ENCODE data around the gene ZFAND3.

ZFAND3 gene

GRCh38 chr6:38004908-38005307 lies 185.4 kb downstream of the ZFAND3 start:
- DNase-seq (ENCODE audit: low read depth), result no peak

GRCh38 chr6:38011937-38012336 lies 192.4 kb downstream of the ZFAND3 start:
- no peak for DNase-seq (ENCODE audit: low read depth)

GRCh38 chr6:38012573-38012972 lies 193.0 kb downstream of the ZFAND3 start:
- DNase-seq (ENCODE audit: low read depth), result no peak

- DNase-seq (ENCODE audit: low read depth), result no peak
These were observed 195.8 kb downstream of the ZFAND3 start for GRCh38 chr6:38015341-38015740.

- DNase-seq (ENCODE audit: low read depth), result no peak
These were observed 197.3 kb downstream of the ZFAND3 start for GRCh38 chr6:38016824-38017223.

GRCh38 chr6:38018755-38019165 lies 199.2 kb downstream of the ZFAND3 start:
- DNase-seq (ENCODE audit: low read depth), result no peak

GRCh38 chr6:38020593-38020992 lies 201.1 kb downstream of the ZFAND3 start:
- DNase-seq (ENCODE audit: low read depth), result no peak

- DNase-seq (ENCODE audit: low read depth), result no peak
These were observed 201.5 kb downstream of the ZFAND3 start for GRCh38 chr6:38021029-38021428.

GRCh38 chr6:38021571-38021970 lies 202.0 kb downstream of the ZFAND3 start:
- no peak for DNase-seq (ENCODE audit: low read depth)

- no peak for DNase-seq (ENCODE audit: low read depth)
These were observed 203.2 kb downstream of the ZFAND3 start for GRCh38 chr6:38022688-38023087.

GRCh38 chr6:38024908-38025307 lies 205.4 kb downstream of the ZFAND3 start:
- no peak for DNase-seq (ENCODE audit: low read depth)

GRCh38 chr6:38025451-38025850 lies 205.9 kb downstream of the ZFAND3 start:
- no peak for DNase-seq (ENCODE audit: low read depth)

GRCh38 chr6:38027685-38028373 lies 208.3 kb downstream of the ZFAND3 start:
- DNase-seq (ENCODE audit: low read depth), result no peak

- DNase-seq (ENCODE audit: low read depth), result no peak
These were observed 210.9 kb downstream of the ZFAND3 start for GRCh38 chr6:38030380-38030779.

GRCh38 chr6:38032797-38033196 lies 213.3 kb downstream of the ZFAND3 start:
- no peak for DNase-seq (ENCODE audit: low read depth)

- DNase-seq (ENCODE audit: low read depth), result no peak
These were observed 214.0 kb downstream of the ZFAND3 start for GRCh38 chr6:38033442-38033982.

GRCh38 chr6:38034274-38034914 lies 214.9 kb downstream of the ZFAND3 start:
- DNase-seq (ENCODE audit: low read depth), result no peak

GRCh38 chr6:38035478-38035877 lies 216.0 kb downstream of the ZFAND3 start:
- no peak for DNase-seq (ENCODE audit: low read depth)

- no peak for DNase-seq (ENCODE audit: low read depth)
These were observed 220.0 kb downstream of the ZFAND3 start for GRCh38 chr6:38039502-38039901.

- DNase-seq (ENCODE audit: low read depth), result no peak
These were observed 220.7 kb downstream of the ZFAND3 start for GRCh38 chr6:38040254-38040653.

- DNase-seq (ENCODE audit: low read depth), result no peak
These were observed 223.8 kb downstream of the ZFAND3 start for GRCh38 chr6:38043259-38043753.

- no peak for DNase-seq (ENCODE audit: low read depth)
These were observed 226.3 kb downstream of the ZFAND3 start for GRCh38 chr6:38045701-38046305.

GRCh38 chr6:38047562-38047961 lies 228.0 kb downstream of the ZFAND3 start:
- DNase-seq (ENCODE audit: low read depth), result no peak

All from activated T-cell treated with anti-CD3 and anti-CD28 coated beads for 1 hour (primary cell).